Natural killer cell (primary cell): ENCODE results near the gene CDKN1C. TPM values are rescaled to one million over a fixed set of nuclear protein-coding genes. Genes with fewer than 3 reads are reported as not detected.

Experiments used
- ATAC-seq, 3 donors: fragments of 150-1000 bp in 2 of 3; fragments of 200-7000 bp in 1 of 3; cut with Tn5 transposase; 1 replicate in 1 of 3; 2 replicates in 2 of 3; pipeline ENCODE4 v1.10.0; 2021; ENCODE audit warnings: mild to moderate bottlenecking in 2 of 3, moderate library complexity in 2 of 3
- DNase-seq, 2 donors: peaks; one replicate each; pipeline versions ENCODE4 v3.0.0 to v3.0.0-alpha.2; 2013 to 2021; ENCODE audit warnings: mixed read lengths in 1 of 2
- H3K27ac ChIP-seq: one replicate; pipeline ENCODE4 v1.5.1; 2013; ENCODE audit warnings: mild to moderate bottlenecking, low read length
- H3K27me3 ChIP-seq: one replicate; pipeline ENCODE4 v1.6.1; 2013; ENCODE audit warnings: low read length; ENCODE audit not compliant: control insufficient read depth, insufficient read depth
- H3K36me3 ChIP-seq: one replicate; pipeline ENCODE4 v1.6.1; 2013; ENCODE audit warnings: low read length; ENCODE audit not compliant: control insufficient read depth, insufficient read depth
- H3K4me1 ChIP-seq: one replicate; pipeline ENCODE4 v1.6.1; 2013; ENCODE audit warnings: low read length; ENCODE audit not compliant: control insufficient read depth, insufficient read depth
- H3K4me3 ChIP-seq: one replicate; pipeline ENCODE4 v1.5.1; 2013; ENCODE audit warnings: low read length
- H3K9me3 ChIP-seq: one replicate; pipeline ENCODE4 v1.6.1; 2013; ENCODE audit warnings: low read length; ENCODE audit not compliant: control insufficient read depth, insufficient read depth
- H3K27ac Mint-ChIP-seq, 2 donors: one replicate each; pipeline ENCODE4 v1.8.0; 2022; ENCODE audit warnings: mild to moderate bottlenecking in 2 of 2, mixed read lengths in 2 of 2, moderate library complexity in 1 of 2
- H3K27me3 Mint-ChIP-seq, 2 donors: one replicate each; pipeline ENCODE4 v1.8.0; 2022; ENCODE audit warnings: low read depth in 2 of 2, mixed read lengths in 2 of 2
- H3K36me3 Mint-ChIP-seq: one replicate; pipeline ENCODE4 v1.8.0; 2022; ENCODE audit warnings: mixed read lengths
- H3K4me1 Mint-ChIP-seq, 2 donors: one replicate each; pipeline ENCODE4 v1.8.0; 2022; ENCODE audit warnings: mixed read lengths in 2 of 2
- H3K4me3 Mint-ChIP-seq: one replicate; pipeline ENCODE4 v1.8.0; 2022; ENCODE audit warnings: mild to moderate bottlenecking, moderate library complexity, mixed read lengths
- H3K9me3 Mint-ChIP-seq, 2 donors: one replicate each; pipeline ENCODE4 v1.8.0; 2022; ENCODE audit warnings: mixed read lengths in 2 of 2
- CTCF ChIP-seq: fragments of 200-600 bp; IDR thresholded peaks from one replicate; pipeline ENCODE4 v1.8.0; 2022; ENCODE audit warnings: antibody characterized with exemption
- WGBS: methylation state at CpG from one replicate; pipeline ENCODE4 v1.1.7; 2013; ENCODE audit warnings: missing lambda C conversion rate; ENCODE audit not compliant: insufficient coverage; 5-methylcytosine and 5-hydroxymethylcytosine counted together
- intact Hi-C: fragments of 100-400 bp; cut with micrococcal nuclease; formaldehyde crosslinking; loops from one replicate; pipeline ENCODE4 v1.14.2; 2022
- total RNA-seq, 4 donors: library from RNA; stranded (reverse); fragments of 120-200 nt in 1 of 4; gene quantifications; one replicate each; pipeline versions ENCODE4 v1.2.3 to v1.2.4, GENCODE V29; 2013 to 2022

Gene CDKN1C
- total RNA-seq, 3 donors from 2014 or later (not counting 1 experiment from before 2014, with no cell fraction given): 2.6 to 27.9 (median 6.3) TPM

DNA sequence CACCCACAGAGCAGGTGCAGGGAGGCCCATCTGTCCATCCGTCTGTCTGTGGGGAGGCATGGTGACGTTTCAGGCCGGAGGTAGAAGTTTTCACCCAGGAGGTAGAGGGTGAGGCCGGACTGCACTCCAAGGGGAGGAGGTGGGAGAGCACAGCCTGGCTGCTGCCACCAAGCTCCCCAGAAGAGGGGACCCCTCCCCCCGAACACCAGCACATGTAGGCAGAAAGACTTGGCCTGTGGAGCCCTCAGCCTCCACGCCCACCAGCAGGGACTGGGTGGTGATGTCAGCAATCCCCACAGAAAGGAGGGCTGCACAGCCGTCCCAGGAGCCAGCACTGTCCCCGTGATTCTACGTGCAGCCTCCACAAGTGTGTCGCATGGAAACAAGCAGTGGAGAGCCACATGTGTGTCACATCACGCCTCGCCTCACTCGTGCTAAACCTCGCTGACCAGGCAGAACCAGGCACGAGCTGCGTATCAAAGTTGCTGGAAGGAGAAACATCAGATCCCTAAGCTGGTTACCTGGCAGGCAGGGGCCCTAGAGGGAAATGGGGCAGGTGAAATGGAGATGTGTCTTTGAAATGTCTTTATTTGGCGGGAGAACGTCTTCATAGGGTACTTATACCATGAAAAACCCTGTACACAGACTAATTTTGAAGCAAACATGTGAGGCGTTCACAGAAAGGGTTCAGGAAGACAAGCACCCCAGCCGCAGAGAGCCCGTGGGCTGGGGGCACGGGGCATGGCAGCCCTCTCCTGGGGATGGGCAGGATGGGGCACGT lies 49.1 kb downstream of the CDKN1C start:
- Mint-ChIP-seq H3K9me3 (no peaks in the 10 kb centered on the region), H3K27me3 (peaks cover 0 to 10% of the 10 kb centered on the region in 2 donors), H3K36me3 (no peaks in the 10 kb centered on the region), H3K4me3 (no peak overlapping the region), H3K27ac (no peak overlapping the region), H3K4me1 (no peaks in the 10 kb centered on the region)
- no peak for TF ChIP-seq CTCF
- no peaks in the 10 kb centered on the region for H3K4me1 ChIP-seq
- no peaks in the 10 kb centered on the region for H3K9me3 ChIP-seq
- no peaks in the 10 kb centered on the region for H3K36me3 ChIP-seq
- H3K27me3 ChIP-seq: no peaks in the 10 kb centered on the region
- H3K27ac ChIP-seq: no peak overlapping the region
- no peak overlapping the region for H3K4me3 ChIP-seq
- DNase-seq: no peak
- no peak for ATAC-seq
- intact Hi-C loops: no loop called here
- WGBS: 89% methylated on average over 23 of the region's 23 CpGs

DNA sequence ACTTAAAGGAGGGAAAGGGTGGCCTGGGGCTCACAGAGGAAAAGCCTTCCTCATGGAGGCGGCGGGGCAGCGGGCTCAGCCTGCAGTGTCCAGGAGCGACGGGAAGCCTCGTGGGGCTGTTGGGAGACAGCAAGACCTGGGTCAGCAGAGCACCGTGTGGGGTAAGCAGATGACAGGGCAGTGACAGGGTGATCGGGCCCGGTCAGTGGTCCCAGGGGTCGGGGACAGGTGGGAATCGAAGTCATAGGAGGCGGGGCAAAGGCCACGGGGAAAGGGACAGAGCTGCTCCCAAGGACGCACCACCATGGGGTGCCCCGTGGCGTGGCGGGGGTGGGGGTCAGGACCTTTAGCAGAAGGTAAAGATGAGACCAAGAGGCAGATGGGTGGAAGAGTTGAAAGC lies 49.8 kb downstream of the CDKN1C start:
- TF ChIP-seq CTCF: no peak
- ATAC-seq (no peak), DNase-seq (no peak)
- no peaks in the 10 kb centered on the region for H3K9me3 Mint-ChIP-seq
- no peaks in the 10 kb centered on the region for H3K4me1 Mint-ChIP-seq
- 90% methylated on average over 17 of the region's 17 CpGs for WGBS
- H3K4me3 Mint-ChIP-seq: no peak overlapping the region
- intact Hi-C loops: no loop called here
- H3K9me3 ChIP-seq: no peaks in the 10 kb centered on the region
- H3K36me3 Mint-ChIP-seq: no peaks in the 10 kb centered on the region
- H3K27me3 ChIP-seq: no peaks in the 10 kb centered on the region
- no peak overlapping the region for H3K27ac Mint-ChIP-seq
- no peak overlapping the region for H3K27ac ChIP-seq
- no peaks in the 10 kb centered on the region for H3K36me3 ChIP-seq
- H3K4me1 ChIP-seq: no peaks in the 10 kb centered on the region
- no peak overlapping the region for H3K4me3 ChIP-seq
- H3K27me3 Mint-ChIP-seq: peaks cover 0 to 10% of the 10 kb centered on the region in 2 donors

DNA sequence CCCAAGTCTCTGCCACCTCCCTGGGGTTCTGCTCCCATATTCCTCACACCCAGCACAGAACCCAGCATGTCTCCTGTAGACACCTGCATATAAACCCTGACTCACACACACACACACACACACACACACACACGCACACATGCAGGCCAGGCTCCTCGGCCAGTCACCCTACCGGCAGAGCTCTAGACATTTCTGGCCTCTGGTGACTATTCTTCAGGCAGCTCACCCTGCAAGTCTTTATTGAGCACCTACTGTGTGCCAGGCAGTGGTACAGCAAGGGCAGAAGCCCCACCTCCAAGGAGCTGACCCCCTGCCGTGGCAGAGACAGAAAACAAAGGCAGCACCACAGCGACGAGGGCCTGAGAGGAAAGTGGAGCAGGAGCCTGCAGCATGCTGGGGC lies 50.3 kb downstream of the CDKN1C start:
- intact Hi-C loops: no loop called here
- Histone ChIP-seq H3K27ac (no peak overlapping the region), H3K9me3 (no peaks in the 10 kb centered on the region), H3K4me1 (no peaks in the 10 kb centered on the region), H3K4me3 (no peak overlapping the region), H3K27me3 (no peaks in the 10 kb centered on the region), H3K36me3 (no peaks in the 10 kb centered on the region)
- 81% methylated on average over 6 of the region's 6 CpGs for WGBS
- TF ChIP-seq CTCF: no peak
- no peaks in the 10 kb centered on the region for H3K4me1 Mint-ChIP-seq
- no peak overlapping the region for H3K4me3 Mint-ChIP-seq
- H3K36me3 Mint-ChIP-seq: no peaks in the 10 kb centered on the region
- H3K27me3 Mint-ChIP-seq: peaks cover 0 to 10% of the 10 kb centered on the region in 2 donors
- no peak overlapping the region for H3K27ac Mint-ChIP-seq
- no peaks in the 10 kb centered on the region for H3K9me3 Mint-ChIP-seq
- no peak for ATAC-seq
- no peak for DNase-seq
